ENCODE measurements around the gene RRP8.

RRP8 gene

GRCh38 chr11:6599881-6600390, 3.5 kb downstream of the RRP8 start:
- no peak for DNase-seq (ENCODE audit: low read depth)

DNA sequence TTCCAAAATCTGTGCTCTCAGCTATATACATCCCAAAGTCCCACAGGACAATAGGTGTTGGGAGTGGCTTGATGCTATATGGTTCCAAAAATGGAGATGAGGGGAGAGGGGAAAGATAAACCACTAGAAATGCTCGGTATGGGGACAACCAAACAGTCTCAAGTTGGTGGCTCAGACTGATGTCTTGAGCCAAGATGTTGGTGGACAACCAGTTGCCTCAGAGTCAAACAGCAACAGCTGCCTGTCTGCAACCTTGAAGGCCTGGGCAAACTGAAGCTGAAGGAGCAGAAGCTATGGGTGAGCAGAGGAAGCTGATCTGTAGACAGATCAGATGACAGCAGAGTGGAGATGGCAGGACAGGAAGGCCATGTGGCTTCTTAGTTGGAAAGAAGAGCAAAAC, 4.0 kb downstream of the RRP8 start:
- DNase-seq (ENCODE audit: low read depth): no peak

- DNase-seq (ENCODE audit: low read depth): no peak
Observed at GRCh38 chr11:6598555-6598954, 4.9 kb downstream of the RRP8 start.

GRCh38 chr11:6596239-6596877, 7.1 kb downstream of the RRP8 start:
- no peak for DNase-seq (ENCODE audit: low read depth)

DNA sequence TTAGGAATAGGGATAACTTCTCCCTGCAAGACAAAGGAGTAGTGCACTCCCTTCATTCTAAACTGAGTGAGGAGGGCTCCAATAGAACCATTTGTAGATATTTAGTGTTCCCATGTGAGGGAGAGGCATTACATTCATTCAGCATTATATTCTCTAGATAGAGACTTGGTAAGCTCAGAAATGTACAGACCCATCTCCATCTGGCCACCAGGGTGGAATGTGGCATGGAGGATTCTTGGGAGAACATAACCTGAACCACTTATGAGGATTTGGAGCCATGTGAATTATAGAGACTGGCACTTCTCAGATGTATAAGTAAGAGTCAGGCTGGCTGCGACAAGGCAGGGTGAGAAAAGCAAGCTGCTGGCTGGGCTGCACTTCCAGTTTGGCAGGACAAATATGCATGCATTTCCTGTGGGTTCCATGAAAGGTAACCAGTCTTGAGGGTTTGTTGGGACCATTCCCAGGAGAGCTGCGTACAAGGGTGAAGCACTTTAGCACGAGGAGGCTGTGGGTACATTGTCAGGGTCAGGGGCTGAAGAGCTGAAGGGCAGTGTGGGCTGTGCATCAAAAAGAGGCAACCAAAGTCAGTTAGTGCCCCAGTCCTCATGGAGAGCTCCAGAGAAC, 9.2 kb downstream of the RRP8 start:
- no peak for DNase-seq (ENCODE audit: low read depth)

GRCh38 chr11:6588018-6588417, 15.4 kb downstream of the RRP8 start:
- no peak for DNase-seq (ENCODE audit: low read depth)

DNA sequence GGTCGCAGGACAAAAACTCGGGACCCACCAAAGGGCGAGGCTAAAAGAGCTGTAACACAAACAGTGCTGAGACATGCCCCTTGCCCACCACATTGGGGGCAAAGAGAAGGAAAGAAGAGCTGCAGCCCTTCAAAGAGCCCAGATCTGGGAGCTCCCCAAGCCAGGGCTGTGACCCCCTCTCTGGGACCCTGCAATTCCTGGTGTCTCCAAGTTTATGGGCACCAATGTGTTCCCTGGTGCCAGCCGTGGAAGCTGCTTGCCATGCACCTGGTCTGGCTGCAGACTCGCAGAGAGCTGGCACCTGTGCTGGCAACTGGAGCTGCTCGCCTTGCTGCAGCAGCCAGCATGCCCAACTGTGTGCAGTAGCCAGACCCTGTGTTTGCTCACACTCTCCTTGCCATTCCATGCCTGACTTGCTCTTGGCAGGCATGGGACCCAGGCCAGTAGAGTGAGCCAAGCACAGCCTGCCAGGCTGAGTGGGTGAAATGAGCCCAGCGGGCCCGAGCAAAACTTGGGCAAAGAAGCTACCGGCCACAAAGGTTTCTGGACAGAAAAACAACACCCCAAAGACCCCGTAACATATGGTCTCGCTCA, 16.0 kb downstream of the RRP8 start:
- DNase-seq (ENCODE audit: low read depth): no peak

GRCh38 chr11:6586434-6587359, 16.7 kb downstream of the RRP8 start:
- DNase-seq (ENCODE audit: low read depth): no peak

GRCh38 chr11:6584528-6584927, 18.9 kb downstream of the RRP8 start:
- DNase-seq (ENCODE audit: low read depth): no peak

DNA sequence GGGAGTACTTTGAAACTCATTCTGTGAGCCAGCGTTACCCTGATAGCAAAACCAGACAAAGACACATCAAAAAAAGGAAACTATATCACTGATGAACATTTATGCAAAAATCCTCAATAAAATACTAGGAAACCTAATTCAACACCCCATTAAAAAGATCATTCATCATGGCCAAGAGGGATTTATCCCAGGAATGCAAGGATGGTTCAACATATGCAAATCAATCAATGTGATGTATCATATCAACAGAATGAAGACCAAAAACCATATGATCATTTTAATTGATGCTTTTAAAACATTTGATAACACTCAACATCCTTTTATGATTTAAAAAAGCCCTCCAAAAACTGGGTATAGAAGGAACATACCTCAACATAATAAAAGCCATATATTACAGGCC, 19.8 kb downstream of the RRP8 start:
- no peak for DNase-seq (ENCODE audit: low read depth)

GRCh38 chr11:6579681-6580080, 23.7 kb downstream of the RRP8 start:
- DNase-seq (ENCODE audit: low read depth): no peak

DNA sequence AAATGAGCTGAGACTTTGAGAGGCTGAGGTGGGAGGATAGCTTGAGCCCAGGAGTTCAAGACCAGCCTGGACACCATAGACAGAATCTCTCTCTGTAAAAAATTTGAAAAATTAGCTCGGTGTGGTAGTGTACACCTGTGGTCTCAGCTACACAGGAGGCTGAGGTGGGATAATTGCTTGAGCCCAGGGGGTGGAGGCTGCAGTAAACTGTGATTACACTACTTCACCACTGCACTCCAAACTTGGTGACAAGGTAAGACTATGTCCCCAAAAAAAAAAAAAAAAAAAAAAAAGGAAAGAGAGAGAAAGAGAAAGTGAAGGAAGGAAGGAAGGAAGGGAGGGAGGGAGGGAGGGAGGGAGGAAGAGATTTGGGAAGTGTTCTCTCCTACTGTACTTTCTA, 25.3 kb downstream of the RRP8 start:
- no peak for DNase-seq (ENCODE audit: low read depth)

DNA sequence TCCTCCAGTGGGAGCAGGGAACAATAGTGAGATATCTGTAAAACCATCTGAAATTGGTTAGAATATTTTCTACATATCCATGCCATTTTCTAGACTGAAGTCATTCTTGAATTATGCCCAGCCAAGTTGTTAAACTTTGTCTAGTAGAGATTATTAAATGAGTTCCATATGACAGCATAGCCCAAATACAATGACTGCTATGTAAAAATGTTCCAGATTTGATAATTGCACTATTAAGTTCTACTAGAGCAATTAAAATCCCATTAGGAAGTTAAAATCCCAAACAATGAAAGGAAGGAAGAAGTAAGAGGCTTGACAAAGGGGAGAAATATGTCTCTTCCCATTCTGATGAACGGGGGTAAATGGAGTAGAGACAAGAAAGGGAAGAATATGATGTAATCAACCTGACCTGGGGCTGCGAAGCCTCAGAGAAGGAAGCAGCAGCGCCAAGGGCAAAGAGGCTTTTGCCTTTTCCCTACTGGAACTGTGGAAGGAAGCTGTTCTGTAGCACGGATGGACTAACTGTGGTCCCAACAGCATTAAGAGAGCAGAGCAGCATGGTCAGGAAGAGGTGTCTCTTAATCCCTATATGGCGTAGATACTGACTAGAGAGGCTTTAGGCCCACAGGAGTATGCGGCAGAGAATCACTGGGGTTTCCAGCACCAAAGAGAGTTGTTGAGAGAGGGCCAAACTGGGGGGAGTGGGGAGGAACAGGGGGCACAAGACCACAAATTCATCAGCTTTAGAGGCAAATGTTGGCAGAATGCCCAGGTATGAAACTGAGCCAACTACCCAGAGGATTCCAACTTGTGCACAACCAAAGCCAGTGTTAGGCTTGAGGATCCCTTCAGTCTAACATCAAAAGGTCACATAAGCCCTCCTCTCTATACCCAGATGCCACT, 26.7 kb downstream of the RRP8 start:
- no peak for DNase-seq (ENCODE audit: low read depth)

DNA sequence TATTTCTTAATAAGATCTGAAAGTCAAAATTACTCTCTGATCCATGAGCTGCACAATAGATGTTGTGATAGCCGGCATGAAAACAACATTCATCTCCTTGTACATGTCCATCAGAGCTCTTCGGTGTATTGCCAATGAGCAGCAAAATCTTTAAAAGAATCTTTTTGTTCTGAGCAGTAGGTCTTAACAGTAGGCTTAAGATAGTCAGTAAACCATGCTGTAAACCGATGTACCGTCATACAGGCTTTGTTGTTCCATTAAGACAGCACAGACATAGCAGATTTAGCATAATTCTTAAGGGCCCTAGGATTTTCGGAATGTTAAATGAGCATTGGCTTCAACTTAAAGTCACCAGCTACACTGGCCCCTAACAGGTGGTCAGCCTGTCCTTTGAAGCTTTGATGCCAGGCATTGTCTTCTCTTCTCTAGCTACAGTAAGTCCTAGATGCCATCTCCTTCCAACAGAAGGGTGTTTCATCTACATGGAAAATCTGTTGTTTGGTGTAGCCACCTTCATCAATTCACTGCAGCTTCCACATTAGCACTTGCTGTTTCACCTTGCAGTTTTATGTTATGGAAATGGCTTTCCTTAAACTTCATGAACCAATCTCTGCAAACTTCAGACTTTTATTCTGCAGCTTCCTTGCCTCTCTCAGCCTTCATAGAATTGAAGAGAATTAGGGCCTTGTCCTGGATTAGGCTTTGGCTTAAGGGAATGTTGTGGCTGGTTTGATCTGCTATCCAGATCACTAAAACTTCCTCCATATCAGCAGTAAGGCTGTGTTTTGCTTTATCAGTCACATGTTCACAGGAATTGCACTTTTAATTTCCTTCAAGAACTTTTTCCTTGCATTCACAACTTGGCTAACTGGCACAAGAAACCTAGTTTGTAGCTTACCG, 28.4 kb downstream of the RRP8 start:
- DNase-seq (ENCODE audit: low read depth): no peak

GRCh38 chr11:6572215-6572614, 31.2 kb downstream of the RRP8 start:
- DNase-seq (ENCODE audit: low read depth): no peak

- DNase-seq (ENCODE audit: low read depth): no peak
Observed at GRCh38 chr11:6571434-6572008, 31.9 kb downstream of the RRP8 start.

DNA sequence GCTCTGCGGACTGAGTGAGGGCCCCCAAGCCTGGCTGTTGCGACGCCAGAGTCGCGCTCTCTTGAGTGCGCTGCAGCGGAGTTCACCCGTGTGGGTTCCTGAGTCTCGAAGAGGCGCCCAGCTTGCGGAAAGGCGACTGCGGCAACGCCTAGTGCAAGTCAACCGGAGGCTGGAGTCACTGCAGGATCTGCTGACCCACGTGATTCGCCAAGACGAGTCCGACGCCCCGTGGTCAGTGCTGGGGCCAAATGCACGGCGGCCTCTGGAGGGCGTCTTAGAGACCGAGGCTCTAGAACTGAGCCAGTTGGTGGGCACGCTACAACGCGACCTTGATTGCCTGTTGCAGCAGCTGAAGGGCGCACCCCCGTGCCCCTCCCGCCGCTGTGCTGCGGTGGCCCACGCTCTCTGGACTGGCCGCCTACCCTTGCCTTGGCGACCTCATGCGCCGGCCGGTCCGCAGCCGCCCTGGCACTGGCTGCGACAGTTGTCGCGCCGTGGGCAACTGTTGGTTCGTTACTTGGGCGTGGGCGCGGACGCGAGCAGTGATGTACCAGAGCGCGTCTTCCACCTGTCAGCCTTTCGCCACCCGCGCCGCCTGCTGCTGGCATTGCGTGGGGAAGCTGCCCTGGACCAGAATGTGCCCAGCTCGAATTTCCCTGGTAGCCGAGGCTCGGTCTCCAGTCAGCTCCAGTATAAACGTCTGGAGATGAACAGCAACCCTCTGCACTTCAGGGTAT, 32.6 kb downstream of the RRP8 start:
- no peak for DNase-seq (ENCODE audit: low read depth)

- no peak for DNase-seq (ENCODE audit: low read depth)
Observed at GRCh38 chr11:6569706-6570105, 33.7 kb downstream of the RRP8 start.

- no peak for DNase-seq (ENCODE audit: low read depth)
Observed at GRCh38 chr11:6568191-6568918, 35.1 kb downstream of the RRP8 start.
